Esophagus muscularis mucosa (tissue), 4 donors: ENCODE measurements around the gene SDK1. TPM values are rescaled to one million over a fixed set of nuclear protein-coding genes. Genes with fewer than 3 reads are reported as not detected.

Experiments used
- DNase-seq: peaks from one replicate; pipeline ENCODE4 v3.0.0-alpha.2; 2017; ENCODE audit errors: extremely low spot score
- H3K27ac ChIP-seq, 4 donors: fragments of 200-600 bp; sonication (generic); replicated peaks in 1 of 4; 1 replicate in 3 of 4; 2 replicates in 1 of 4; pipeline ENCODE4 v1.5.1; 2016 to 2019; ENCODE audit warnings: mild to moderate bottlenecking in 1 of 4
- H3K27me3 ChIP-seq, 4 donors: fragments of 200-600 bp; sonication (generic); one replicate each; pipeline versions ENCODE4 v1.5.1 to v1.6.0; 2016 to 2019
- H3K36me3 ChIP-seq, 4 donors: fragments of 200-600 bp; sonication (generic); one replicate each; pipeline ENCODE4 v1.5.1; 2016 to 2019
- H3K4me1 ChIP-seq, 4 donors: fragments of 200-600 bp; sonication (generic); one replicate each; pipeline ENCODE4 v1.5.1; 2016 to 2019
- H3K4me3 ChIP-seq, 4 donors: fragments of 200-600 bp; sonication (generic); 1 replicate in 2 of 4; 2 replicates in 2 of 4; pipeline ENCODE4 v1.5.1; 2016 to 2019; ENCODE audit warnings: mild to moderate bottlenecking in 4 of 4, moderate library complexity in 1 of 4
- H3K9me3 ChIP-seq, 4 donors: fragments of 200-600 bp; sonication (generic); 1 replicate in 3 of 4; 2 replicates in 1 of 4; pipeline ENCODE4 v1.5.1; 2016 to 2019
- CTCF ChIP-seq, 3 experiments: fragments of 200-600 bp in 2 of 3; fragments of 450-650 bp in 1 of 3; sonication (generic) in 2 of 3; IDR thresholded peaks; one replicate each; pipeline ENCODE4 v1.5.1; 2017 to 2019; ENCODE audit warnings: antibody characterized with exemption in 3 of 3, mild to moderate bottlenecking in 2 of 3, moderate library complexity in 1 of 3
- EP300 ChIP-seq: sonication (generic); formaldehyde crosslinking; IDR thresholded peaks from one replicate; pipeline ENCODE4 v1.6.1; 2017; ENCODE audit warnings: antibody characterized with exemption
- POLR2A ChIP-seq: fragments of 450-650 bp; IDR thresholded peaks from one replicate; pipeline ENCODE4 v1.6.1; 2017; ENCODE audit warnings: antibody characterized with exemption, moderate library complexity, mild to moderate bottlenecking, low read depth
- POLR2AphosphoS5 ChIP-seq, 2 donors: sonication (generic); formaldehyde crosslinking; IDR thresholded peaks; one replicate each; pipeline ENCODE4 v1.6.1; 2017; ENCODE audit warnings: antibody characterized with exemption in 2 of 2
- WGBS: methylation state at CpG from one replicate; pipeline ENCODE4 v1.1.5; 2018; 5-methylcytosine and 5-hydroxymethylcytosine counted together
- intact Hi-C: fragments of 100-400 bp; cut with DNase I; formaldehyde crosslinking; loops from one replicate; pipeline ENCODE4 v1.15.1; 2023
- total RNA-seq, 4 donors: library from RNA; depleted of rRNA; stranded (reverse); fragments of >200 nt; gene quantifications; one replicate each; pipeline versions ENCODE4 v1.1.0 to v1.2.1, GENCODE V29; 2016

SDK1 gene
- total RNA-seq, 4 donors from 2014 or later, result 7.8 to 18.6 (median 12.0) TPM

DNA sequence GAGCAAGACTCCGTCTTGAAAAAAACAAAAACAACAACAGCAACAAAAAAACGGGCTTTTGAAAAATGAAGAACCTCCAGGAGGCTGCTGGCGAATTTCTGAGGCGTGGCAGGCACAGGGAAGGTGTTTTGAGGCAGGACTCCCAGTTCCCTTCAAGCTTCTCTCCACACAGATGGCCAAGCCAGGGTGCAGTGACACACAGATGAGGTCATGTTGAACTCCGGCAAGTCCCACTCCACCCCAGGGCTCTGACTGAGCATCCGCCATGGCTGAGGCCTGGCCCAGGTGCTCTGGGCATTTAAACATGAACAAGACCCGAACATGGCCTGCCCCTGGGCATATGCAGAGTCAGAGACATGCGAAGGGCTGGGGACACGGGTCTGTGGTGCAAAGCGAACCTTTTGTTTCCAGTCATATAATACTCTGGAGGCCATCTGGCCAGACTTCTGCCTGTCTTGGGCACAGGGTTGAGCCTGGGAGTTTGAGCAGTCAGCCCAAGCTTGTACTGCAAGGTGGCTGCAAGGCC, 866.4 kb downstream of the SDK1 start:
- 80% methylated on average over 9 of the region's 10 CpGs for WGBS
- Histone ChIP-seq H3K36me3 (no peaks in the 10 kb centered on the region), H3K27ac (no peak overlapping the region), H3K4me3 (no peak overlapping the region), H3K27me3 (no peaks in the 10 kb centered on the region), H3K9me3 (no peaks in the 10 kb centered on the region), H3K4me1 (no peaks in the 10 kb centered on the region)
- intact Hi-C loops, result no loop called here
- TF ChIP-seq POLR2AphosphoS5 (IDR thresholded peaks at IDR 0.05), result no peak
- no peak for TF ChIP-seq POLR2A
- TF ChIP-seq EP300, result no peak
- TF ChIP-seq CTCF (IDR thresholded peaks at IDR 0.05), result no peak
- DNase-seq, result no peak

DNA sequence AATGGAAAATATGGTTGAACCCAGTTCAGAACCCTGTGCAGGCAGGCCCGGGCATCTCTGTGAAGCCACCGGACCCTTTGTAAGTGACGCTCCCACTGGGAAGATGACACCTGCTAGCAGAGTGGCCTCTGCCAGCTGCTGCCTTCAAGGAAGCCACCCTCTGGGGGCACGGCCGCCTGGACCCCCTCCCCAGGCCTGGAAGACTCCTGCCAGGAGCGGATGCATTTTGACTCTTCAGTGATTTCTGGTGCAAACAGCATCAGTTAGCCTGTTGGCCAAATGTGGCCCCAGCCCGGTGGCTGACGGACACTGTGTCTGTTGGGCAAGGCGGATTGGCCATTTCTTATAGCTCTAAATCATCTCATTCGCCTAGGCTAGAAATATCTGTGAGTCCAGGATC, 867.0 kb downstream of the SDK1 start:
- intact Hi-C loops, result no loop called here
- Histone ChIP-seq H3K27me3 (no peaks in the 10 kb centered on the region), H3K4me3 (no peak overlapping the region), H3K36me3 (no peaks in the 10 kb centered on the region), H3K27ac (no peak overlapping the region), H3K9me3 (no peaks in the 10 kb centered on the region), H3K4me1 (no peaks in the 10 kb centered on the region)
- TF ChIP-seq CTCF (IDR thresholded peaks at IDR 0.05), result no peak
- TF ChIP-seq POLR2AphosphoS5 (IDR thresholded peaks at IDR 0.05), result no peak
- TF ChIP-seq POLR2A, result no peak
- no peak for TF ChIP-seq EP300
- 92% methylated on average over 9 of the region's 10 CpGs for WGBS
- DNase-seq, result no peak

DNA sequence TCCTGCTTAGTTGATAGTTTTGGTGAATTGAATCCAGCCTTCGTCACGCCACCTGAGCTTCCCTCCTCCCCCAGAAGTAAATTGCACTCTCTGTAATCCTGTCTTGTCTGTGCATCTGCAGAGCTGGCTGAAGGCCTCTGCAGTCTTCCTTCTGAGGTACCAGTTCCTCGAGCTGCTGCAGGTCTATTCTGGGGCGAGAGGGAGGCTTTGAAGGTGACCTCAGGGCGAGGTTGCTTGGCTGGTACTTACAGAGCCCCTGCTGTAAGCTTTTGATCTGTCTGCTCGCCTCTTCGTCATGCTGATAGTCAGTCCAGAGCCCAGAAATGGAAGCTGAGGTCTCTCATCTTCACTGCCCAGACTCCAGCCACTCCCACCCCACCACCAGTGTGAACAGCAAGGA, 867.5 kb downstream of the SDK1 start:
- Histone ChIP-seq H3K4me3 (no peak overlapping the region), H3K27ac (no peak overlapping the region), H3K4me1 (no peaks in the 10 kb centered on the region), H3K27me3 (no peaks in the 10 kb centered on the region), H3K9me3 (no peaks in the 10 kb centered on the region), H3K36me3 (no peaks in the 10 kb centered on the region)
- DNase-seq, result no peak
- intact Hi-C loops, result no loop called here
- 75% methylated on average over 6 of the region's 7 CpGs for WGBS
- TF ChIP-seq EP300 (no peak), CTCF (IDR thresholded peaks at IDR 0.05) (no peak), POLR2AphosphoS5 (IDR thresholded peaks at IDR 0.05) (no peak), POLR2A (no peak)

GRCh38 chr7:4169455-4169854, 868.4 kb downstream of the SDK1 start:
- Histone ChIP-seq H3K27ac (no peak overlapping the region), H3K36me3 (no peaks in the 10 kb centered on the region), H3K4me1 (no peaks in the 10 kb centered on the region), H3K27me3 (no peaks in the 10 kb centered on the region), H3K4me3 (no peak overlapping the region), H3K9me3 (no peaks in the 10 kb centered on the region)
- DNase-seq, result no peak
- WGBS, result 78% methylated on average over 10 of the region's 10 CpGs
- no peak for TF ChIP-seq POLR2AphosphoS5 (IDR thresholded peaks at IDR 0.05)
- no peak for TF ChIP-seq EP300
- TF ChIP-seq POLR2A, result no peak
- TF ChIP-seq CTCF (IDR thresholded peaks at IDR 0.05), result no peak
- intact Hi-C loops, result no loop called here
